ENCODE measurements around the gene MUC5B.

DNA sequence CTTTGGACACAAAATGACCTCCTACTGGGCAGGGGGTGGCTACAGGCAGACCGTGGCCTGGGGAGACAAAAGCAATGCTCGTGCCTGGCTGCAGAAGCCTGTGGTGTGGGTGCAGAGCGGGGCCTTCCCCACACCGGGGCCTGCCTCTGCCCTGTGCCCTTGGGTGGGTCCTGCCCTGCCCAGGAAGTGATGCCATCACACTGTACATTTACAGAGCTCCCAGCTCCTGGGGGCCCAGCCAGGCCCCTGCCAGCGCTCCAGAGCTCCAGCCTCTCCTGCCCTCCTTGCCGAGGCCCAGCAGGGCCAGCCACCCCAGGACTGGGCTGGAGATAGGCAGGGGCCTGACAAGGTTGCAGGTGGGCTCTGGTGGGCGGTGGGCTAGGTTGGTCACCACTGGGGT lies 40.1 kb downstream of the MUC5B start:
- TF ChIP-seq POLR2AphosphoS5 (IDR thresholded peaks at IDR 0.05; ENCODE audit: low read depth, low read length) (no peak), TAF1 (IDR thresholded peaks at IDR 0.05; ENCODE audit: borderline replicate concordance, low read depth, low read length) (no peak), POLR2A (IDR thresholded peaks at IDR 0.05; ENCODE audit: low read depth, low read length) (no peak)
